ENCODE results near the gene EHBP1L1. TPM values are rescaled to one million over a fixed set of nuclear protein-coding genes. Genes with fewer than 3 reads are reported as not detected.

EHBP1L1 gene
- polyA plus RNA-seq, 1 donor (not counting 4 experiments of a cell fraction or from before 2014, with no cell fraction given): 10.4 TPM

DNA sequence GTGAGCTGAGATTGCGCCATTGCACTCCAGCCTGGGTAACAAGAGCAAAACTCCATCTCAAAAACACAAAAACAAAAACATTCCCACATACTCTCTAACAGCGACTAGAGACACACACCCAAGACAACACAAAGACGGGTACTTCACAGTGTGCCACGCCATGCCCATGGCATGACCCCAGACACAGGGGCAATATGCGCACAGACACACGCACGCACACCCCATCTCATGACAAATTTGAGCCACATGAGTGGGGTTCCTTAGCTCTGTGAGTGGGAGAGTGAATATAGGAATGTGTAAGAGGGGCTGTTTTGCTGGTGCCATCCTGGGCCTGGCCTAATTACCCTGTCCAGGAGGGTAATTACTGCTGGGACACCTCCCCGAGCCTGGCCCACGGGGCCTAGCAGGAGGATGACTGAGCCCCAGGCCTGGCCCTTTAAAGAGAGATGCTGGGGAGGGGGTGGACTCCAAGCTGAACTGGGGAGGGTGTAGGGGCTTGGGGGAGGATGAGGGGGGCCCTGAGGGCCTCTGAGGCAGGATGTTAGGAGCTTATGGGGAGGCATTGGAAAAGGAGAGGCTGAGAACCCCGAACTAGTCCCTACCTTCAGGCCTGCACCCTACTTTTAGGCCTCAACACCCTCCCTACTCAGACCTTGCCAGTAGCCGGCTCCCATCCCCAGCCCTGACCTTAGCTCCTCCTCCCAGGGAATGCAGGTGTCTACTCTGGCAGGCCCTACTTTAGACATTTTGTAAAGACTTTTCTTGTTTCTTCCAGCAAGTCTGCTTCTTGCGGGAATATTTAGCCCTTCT lies 19.2 kb upstream of the EHBP1L1 start:
- H3K4me1 ChIP-seq (ENCODE audit: control insufficient read depth, extremely low read depth, insufficient read depth, low read length): peaks cover 51% of the 10 kb centered on the region

DNA sequence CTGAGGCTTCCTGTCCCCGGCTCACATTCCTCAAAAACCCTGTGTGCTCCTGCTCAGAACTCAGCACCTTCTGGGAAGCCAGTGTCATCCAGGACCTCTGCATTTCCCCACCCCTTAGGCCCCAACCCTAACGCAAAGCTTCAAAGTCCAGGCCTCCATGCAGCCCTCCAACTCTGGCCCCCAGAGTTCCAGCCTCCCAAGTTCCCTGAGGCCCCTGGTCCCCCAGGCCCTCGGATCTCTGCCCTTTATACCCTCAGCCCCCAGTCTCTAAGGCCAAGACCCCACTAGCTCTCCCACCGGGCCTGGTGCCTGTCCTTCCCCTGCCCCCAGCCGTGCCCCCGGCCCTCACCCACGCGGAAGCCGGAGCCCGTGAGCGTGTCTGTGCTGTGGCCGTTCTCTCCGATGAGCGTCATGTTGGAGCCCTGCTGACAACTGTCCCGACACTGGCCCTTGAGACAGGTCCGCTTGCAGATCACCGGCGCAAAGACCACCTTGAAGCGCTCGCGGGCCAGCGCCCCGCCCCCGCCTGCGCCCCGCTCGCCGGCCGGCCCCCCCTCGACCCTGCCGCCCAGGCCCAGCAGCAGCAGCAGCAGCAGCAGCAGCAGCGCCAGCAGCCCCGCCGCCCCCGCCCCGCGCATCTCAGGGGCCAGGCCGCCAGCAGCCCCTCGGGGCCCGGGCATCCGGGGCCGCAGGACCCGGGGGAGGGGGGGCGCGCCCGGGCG lies 18.4 kb upstream of the EHBP1L1 start:
- FAIRE-seq: no peak
- no peak overlapping the region for H2AFZ ChIP-seq (ENCODE audit: control insufficient read depth, low read length)
- H3K4me2 ChIP-seq (ENCODE audit: control insufficient read depth, extremely low read depth, insufficient read depth, low read depth, low read length): peak overlapping the region; percentile 73

More for the DNA sequence above, 19.2 kb upstream of the EHBP1L1 start:
- Histone ChIP-seq H3K27ac (ENCODE audit: control insufficient read depth, insufficient read depth, low read length) (no peak overlapping the region), H3K9ac (ENCODE audit: control insufficient read depth, extremely low read depth, insufficient read depth, low read length) (no peak overlapping the region), H3K27me3 (ENCODE audit: control insufficient read depth, extremely low read depth, insufficient read depth, low read length) (no peaks in the 10 kb centered on the region), H3K9me3 (ENCODE audit: control insufficient read depth, low read depth, low read length) (no peaks in the 10 kb centered on the region), H2AFZ (ENCODE audit: control insufficient read depth, low read length) (no peak overlapping the region), H3K4me2 (ENCODE audit: control insufficient read depth, extremely low read depth, insufficient read depth, low read depth, low read length) (peak overlapping the region; percentile 73), H3K4me3 (ENCODE audit: control insufficient read depth in 2 of 3, extremely low read depth in 1 of 3, insufficient read depth in 2 of 3, low read depth in 1 of 3, low read length in 3 of 3) (peak overlapping the region in 1 of 3 experiments; percentile 6), H3K79me2 (ENCODE audit: control insufficient read depth, insufficient read depth, low read length) (no peaks in the 10 kb centered on the region), H4K20me1 (ENCODE audit: control insufficient read depth, extremely low read depth, insufficient read depth, low read length) (no peaks in the 10 kb centered on the region), H3K9me1 (ENCODE audit: control insufficient read depth, extremely low read depth, insufficient read depth, low read length) (peaks cover 2% of the 10 kb centered on the region), H3K36me3 (ENCODE audit: control insufficient read depth in 2 of 2, extremely low read depth in 1 of 2, insufficient read depth in 2 of 2, low read length in 2 of 2) (no peaks in the 10 kb centered on the region)
- DNase-seq (ENCODE audit: low read depth, low spot score) (no peak), FAIRE-seq (no peak)
- dilution Hi-C loops (cut with MboI; ENCODE audit: extremely low pct_ligation_motif_present, low sequenced_read_pairs): no loop called here
- TF ChIP-seq, protein P1, sequence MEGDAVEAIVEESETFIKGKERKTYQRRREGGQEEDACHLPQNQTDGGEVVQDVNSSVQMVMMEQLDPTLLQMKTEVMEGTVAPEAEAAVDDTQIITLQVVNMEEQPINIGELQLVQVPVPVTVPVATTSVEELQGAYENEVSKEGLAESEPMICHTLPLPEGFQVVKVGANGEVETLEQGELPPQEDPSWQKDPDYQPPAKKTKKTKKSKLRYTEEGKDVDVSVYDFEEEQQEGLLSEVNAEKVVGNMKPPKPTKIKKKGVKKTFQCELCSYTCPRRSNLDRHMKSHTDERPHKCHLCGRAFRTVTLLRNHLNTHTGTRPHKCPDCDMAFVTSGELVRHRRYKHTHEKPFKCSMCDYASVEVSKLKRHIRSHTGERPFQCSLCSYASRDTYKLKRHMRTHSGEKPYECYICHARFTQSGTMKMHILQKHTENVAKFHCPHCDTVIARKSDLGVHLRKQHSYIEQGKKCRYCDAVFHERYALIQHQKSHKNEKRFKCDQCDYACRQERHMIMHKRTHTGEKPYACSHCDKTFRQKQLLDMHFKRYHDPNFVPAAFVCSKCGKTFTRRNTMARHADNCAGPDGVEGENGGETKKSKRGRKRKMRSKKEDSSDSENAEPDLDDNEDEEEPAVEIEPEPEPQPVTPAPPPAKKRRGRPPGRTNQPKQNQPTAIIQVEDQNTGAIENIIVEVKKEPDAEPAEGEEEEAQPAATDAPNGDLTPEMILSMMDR (optimal IDR thresholded peaks at IDR 0.05 in 1 of 3, IDR thresholded peaks at IDR 0.05 in 1 of 3, conservative IDR thresholded peaks at IDR 0.05 in 1 of 3; ENCODE audit: extremely low read depth in 1 of 3, insufficient read depth in 2 of 3, low read length in 3 of 3): no peak
- TF ChIP-seq EZH2 (IDR thresholded peaks at IDR 0.05; ENCODE audit: low read length): no peak

More for the DNA sequence above, 18.4 kb upstream of the EHBP1L1 start:
- H3K9me3 ChIP-seq (ENCODE audit: control insufficient read depth, low read depth, low read length): no peaks in the 10 kb centered on the region
- no peak for TF ChIP-seq EZH2 (IDR thresholded peaks at IDR 0.05; ENCODE audit: low read length)
- TF ChIP-seq, protein P1 (optimal IDR thresholded peaks at IDR 0.05 in 1 of 3, IDR thresholded peaks at IDR 0.05 in 1 of 3, conservative IDR thresholded peaks at IDR 0.05 in 1 of 3; ENCODE audit: extremely low read depth in 1 of 3, insufficient read depth in 2 of 3, low read length in 3 of 3): no peak
- H3K9ac ChIP-seq (ENCODE audit: control insufficient read depth, extremely low read depth, insufficient read depth, low read length): peak overlapping the region; percentile 49
- H3K9me1 ChIP-seq (ENCODE audit: control insufficient read depth, extremely low read depth, insufficient read depth, low read length): peaks cover 2% of the 10 kb centered on the region
- H3K27ac ChIP-seq (ENCODE audit: control insufficient read depth, insufficient read depth, low read length): no peak overlapping the region
- H3K4me3 ChIP-seq (ENCODE audit: control insufficient read depth in 2 of 3, extremely low read depth in 1 of 3, insufficient read depth in 2 of 3, low read depth in 1 of 3, low read length in 3 of 3): peak overlapping the region in 2 of 3 experiments; percentile 19 to 50
- H3K36me3 ChIP-seq (ENCODE audit: control insufficient read depth in 2 of 2, extremely low read depth in 1 of 2, insufficient read depth in 2 of 2, low read length in 2 of 2): no peaks in the 10 kb centered on the region
- dilution Hi-C loops (cut with MboI; ENCODE audit: extremely low pct_ligation_motif_present, low sequenced_read_pairs): no loop called here
- H4K20me1 ChIP-seq (ENCODE audit: control insufficient read depth, extremely low read depth, insufficient read depth, low read length): no peaks in the 10 kb centered on the region
- H3K79me2 ChIP-seq (ENCODE audit: control insufficient read depth, insufficient read depth, low read length): no peaks in the 10 kb centered on the region
- no peak for DNase-seq (ENCODE audit: low read depth, low spot score)
- H3K27me3 ChIP-seq (ENCODE audit: control insufficient read depth, extremely low read depth, insufficient read depth, low read length): no peaks in the 10 kb centered on the region
- peaks cover 51% of the 10 kb centered on the region for H3K4me1 ChIP-seq (ENCODE audit: control insufficient read depth, extremely low read depth, insufficient read depth, low read length)
